Activated T-helper 9 cell treated with anti-CD3 and anti-CD28 coated beads, Interleukin-2, amount 50 U/mL, for 16 hours (primary cell): ENCODE data around the gene TCF4.

Experiments used
- DNase-seq: peaks from one replicate; pipeline ENCODE4 v3.0.0-alpha.2; 2020; ENCODE audit warnings: low read depth

The TCF4 gene

GRCh38 chr18:55256226-55256928 lies 331.6 kb downstream of the TCF4 start:
- no peak for DNase-seq

GRCh38 chr18:55253814-55254213 lies 334.2 kb downstream of the TCF4 start:
- no peak for DNase-seq

GRCh38 chr18:55252901-55253300 lies 335.1 kb downstream of the TCF4 start:
- DNase-seq: no peak

GRCh38 chr18:55252053-55252675 lies 335.8 kb downstream of the TCF4 start:
- no peak for DNase-seq

GRCh38 chr18:55251254-55251971 lies 336.6 kb downstream of the TCF4 start:
- DNase-seq: no peak

GRCh38 chr18:55250768-55251173 lies 337.2 kb downstream of the TCF4 start:
- DNase-seq: no peak

GRCh38 chr18:55249550-55249949 lies 338.4 kb downstream of the TCF4 start:
- DNase-seq: no peak

- no peak for DNase-seq
Measured at GRCh38 chr18:55248495-55248894, 339.5 kb downstream of the TCF4 start.

- no peak for DNase-seq
Measured at GRCh38 chr18:55247032-55247431, 341.0 kb downstream of the TCF4 start.

GRCh38 chr18:55246278-55246677 lies 341.7 kb downstream of the TCF4 start:
- no peak for DNase-seq

GRCh38 chr18:55245211-55245614 lies 342.8 kb downstream of the TCF4 start:
- DNase-seq: no peak

GRCh38 chr18:55244546-55244945 lies 343.4 kb downstream of the TCF4 start:
- no peak for DNase-seq

GRCh38 chr18:55243857-55244256 lies 344.1 kb downstream of the TCF4 start:
- DNase-seq: no peak

GRCh38 chr18:55243255-55243654 lies 344.7 kb downstream of the TCF4 start:
- no peak for DNase-seq

GRCh38 chr18:55240978-55241377 lies 347.0 kb downstream of the TCF4 start:
- no peak for DNase-seq

- no peak for DNase-seq
Measured at GRCh38 chr18:55239740-55240139, 348.3 kb downstream of the TCF4 start.

- DNase-seq: no peak
Measured at GRCh38 chr18:55237660-55238059, 350.3 kb downstream of the TCF4 start.

GRCh38 chr18:55236150-55236931 lies 351.7 kb downstream of the TCF4 start:
- DNase-seq: no peak

- DNase-seq: no peak
Measured at GRCh38 chr18:55235094-55235461, 352.9 kb downstream of the TCF4 start.

- no peak for DNase-seq
Measured at GRCh38 chr18:55234366-55235093, 353.5 kb downstream of the TCF4 start.

GRCh38 chr18:55233857-55234256 lies 354.1 kb downstream of the TCF4 start:
- no peak for DNase-seq

GRCh38 chr18:55232506-55232905 lies 355.5 kb downstream of the TCF4 start:
- no peak for DNase-seq
